ENCODE data around the gene GLP1R. TPM values are rescaled to one million over a fixed set of nuclear protein-coding genes. Genes with fewer than 3 reads are reported as not detected.

Gene GLP1R
- total and polyA plus RNA-seq, 3 experiments from 2014 or later: not detected

- H3K4me3 Mint-ChIP-seq: no peak overlapping the region
- no peaks in the 10 kb centered on the region for H3K4me1 Mint-ChIP-seq
- H3K27me3 ChIP-seq (ENCODE audit: insufficient read depth, low read length, poor library complexity, severe bottlenecking): peaks cover 5% of the 10 kb centered on the region
- H3K4me1 ChIP-seq (ENCODE audit: insufficient read depth, low read length): no peaks in the 10 kb centered on the region
- ChIA-PET POLR2A (no interaction called here), CTCF (no interaction called here)
- no peak overlapping the region for H3K27ac ChIP-seq (ENCODE audit: low read depth, low read length)
- no peak overlapping the region for H3K4me3 ChIP-seq (ENCODE audit: low read length)
- no peaks in the 10 kb centered on the region for H3K9me3 Mint-ChIP-seq
- DNase-seq: no peak
- no peaks in the 10 kb centered on the region for H3K36me3 ChIP-seq (ENCODE audit: insufficient read depth, low read length)
- no peak overlapping the region for H3K27ac Mint-ChIP-seq
- H3K27me3 Mint-ChIP-seq: peaks cover 40 to 67% of the 10 kb centered on the region in 2 donors
- H3K36me3 Mint-ChIP-seq: no peaks in the 10 kb centered on the region
- H3K9me3 ChIP-seq (ENCODE audit: low read length): no peaks in the 10 kb centered on the region
These were observed 12.9 kb upstream of the GLP1R start for GRCh38 chr6:39035681-39036080.

- no peak overlapping the region for H3K4me3 ChIP-seq (ENCODE audit: low read length)
- Mint-ChIP-seq H3K27me3 (peaks cover 35 to 71% of the 10 kb centered on the region in 2 donors), H3K4me3 (no peak overlapping the region), H3K4me1 (no peaks in the 10 kb centered on the region), H3K9me3 (no peaks in the 10 kb centered on the region), H3K27ac (no peak overlapping the region), H3K36me3 (no peaks in the 10 kb centered on the region)
- no peaks in the 10 kb centered on the region for H3K4me1 ChIP-seq (ENCODE audit: insufficient read depth, low read length)
- H3K36me3 ChIP-seq (ENCODE audit: insufficient read depth, low read length): no peaks in the 10 kb centered on the region
- ChIA-PET POLR2A (no interaction called here), CTCF (no interaction called here)
- peaks cover 5% of the 10 kb centered on the region for H3K27me3 ChIP-seq (ENCODE audit: insufficient read depth, low read length, poor library complexity, severe bottlenecking)
- H3K27ac ChIP-seq (ENCODE audit: low read depth, low read length): no peak overlapping the region
- no peaks in the 10 kb centered on the region for H3K9me3 ChIP-seq (ENCODE audit: low read length)
- DNase-seq: no peak
These were observed 11.5 kb upstream of the GLP1R start for GRCh38 chr6:39037082-39037508.

GRCh38 chr6:39037707-39038106 lies 10.9 kb upstream of the GLP1R start:
- H3K4me3 Mint-ChIP-seq: no peak overlapping the region
- Histone ChIP-seq H3K4me1 (ENCODE audit: insufficient read depth, low read length) (no peaks in the 10 kb centered on the region), H3K27me3 (ENCODE audit: insufficient read depth, low read length, poor library complexity, severe bottlenecking) (peaks cover 5% of the 10 kb centered on the region), H3K9me3 (ENCODE audit: low read length) (no peaks in the 10 kb centered on the region), H3K27ac (ENCODE audit: low read depth, low read length) (no peak overlapping the region), H3K36me3 (ENCODE audit: insufficient read depth, low read length) (no peaks in the 10 kb centered on the region), H3K4me3 (ENCODE audit: low read length) (no peak overlapping the region)
- H3K27me3 Mint-ChIP-seq: peaks cover 35 to 71% of the 10 kb centered on the region in 2 donors
- ChIA-PET POLR2A (no interaction called here), CTCF (no interaction called here)
- no peaks in the 10 kb centered on the region for H3K9me3 Mint-ChIP-seq
- H3K36me3 Mint-ChIP-seq: no peaks in the 10 kb centered on the region
- H3K27ac Mint-ChIP-seq: no peak overlapping the region
- no peak for DNase-seq
- H3K4me1 Mint-ChIP-seq: no peaks in the 10 kb centered on the region

GRCh38 chr6:39040080-39040673 lies 8.4 kb upstream of the GLP1R start:
- no peaks in the 10 kb centered on the region for H3K36me3 ChIP-seq (ENCODE audit: insufficient read depth, low read length)
- peaks cover 38 to 58% of the 10 kb centered on the region in 2 donors for H3K27me3 Mint-ChIP-seq
- no peak overlapping the region for H3K4me3 Mint-ChIP-seq

GRCh38 chr6:39041072-39041471 lies 7.5 kb upstream of the GLP1R start:
- CTCF ChIA-PET: no interaction called here

More at GRCh38 chr6:39040080-39040673, 8.4 kb upstream of the GLP1R start:
- Histone ChIP-seq H3K4me3 (ENCODE audit: low read length) (no peak overlapping the region), H3K4me1 (ENCODE audit: insufficient read depth, low read length) (no peaks in the 10 kb centered on the region), H3K9me3 (ENCODE audit: low read length) (no peaks in the 10 kb centered on the region), H3K27ac (ENCODE audit: low read depth, low read length) (no peak overlapping the region), H3K27me3 (ENCODE audit: insufficient read depth, low read length, poor library complexity, severe bottlenecking) (peaks cover 5% of the 10 kb centered on the region)
- POLR2A ChIA-PET: no interaction called here
- H3K4me1 Mint-ChIP-seq: no peaks in the 10 kb centered on the region
- no peak overlapping the region for H3K27ac Mint-ChIP-seq
- no peaks in the 10 kb centered on the region for H3K36me3 Mint-ChIP-seq
- DNase-seq: no peak
- CTCF ChIA-PET: no interaction called here
- no peaks in the 10 kb centered on the region for H3K9me3 Mint-ChIP-seq

GRCh38 chr6:39043776-39044175 lies 4.8 kb upstream of the GLP1R start:
- H3K4me3 ChIP-seq (ENCODE audit: low read length): no peak overlapping the region
- Mint-ChIP-seq H3K9me3 (no peaks in the 10 kb centered on the region), H3K4me1 (peaks cover 0 to 8% (median 0%) of the 10 kb centered on the region in 3 donors), H3K27me3 (peaks cover 27 to 47% of the 10 kb centered on the region in 2 donors), H3K27ac (no peak overlapping the region), H3K4me3 (no peak overlapping the region), H3K36me3 (no peaks in the 10 kb centered on the region)
- H3K4me1 ChIP-seq (ENCODE audit: insufficient read depth, low read length): no peaks in the 10 kb centered on the region
- POLR2A ChIA-PET: no interaction called here
- H3K27me3 ChIP-seq (ENCODE audit: insufficient read depth, low read length, poor library complexity, severe bottlenecking): peaks cover 16% of the 10 kb centered on the region
- no peak overlapping the region for H3K27ac ChIP-seq (ENCODE audit: low read depth, low read length)
- CTCF ChIA-PET: no interaction called here
- no peaks in the 10 kb centered on the region for H3K9me3 ChIP-seq (ENCODE audit: low read length)
- H3K36me3 ChIP-seq (ENCODE audit: insufficient read depth, low read length): no peaks in the 10 kb centered on the region
- no peak for DNase-seq

More at GRCh38 chr6:39041072-39041471, 7.5 kb upstream of the GLP1R start:
- H3K4me1 ChIP-seq (ENCODE audit: insufficient read depth, low read length): no peaks in the 10 kb centered on the region
- H3K27ac Mint-ChIP-seq: peak overlapping the region in 1 of 8 donors; percentile 78
- H3K9me3 ChIP-seq (ENCODE audit: low read length): no peaks in the 10 kb centered on the region
- H3K27ac ChIP-seq (ENCODE audit: low read depth, low read length): no peak overlapping the region
- H3K9me3 Mint-ChIP-seq: no peaks in the 10 kb centered on the region
- H3K4me1 Mint-ChIP-seq: no peaks in the 10 kb centered on the region
- DNase-seq: no peak
- peaks cover 36 to 53% of the 10 kb centered on the region in 2 donors for H3K27me3 Mint-ChIP-seq
- no peak overlapping the region for H3K4me3 ChIP-seq (ENCODE audit: low read length)
- H3K36me3 Mint-ChIP-seq: no peaks in the 10 kb centered on the region
- no peak overlapping the region for H3K4me3 Mint-ChIP-seq
- POLR2A ChIA-PET: no interaction called here
- H3K27me3 ChIP-seq (ENCODE audit: insufficient read depth, low read length, poor library complexity, severe bottlenecking): peaks cover 5% of the 10 kb centered on the region
- H3K36me3 ChIP-seq (ENCODE audit: insufficient read depth, low read length): no peaks in the 10 kb centered on the region

GRCh38 chr6:39044181-39044580 lies 4.4 kb upstream of the GLP1R start:
- Histone ChIP-seq H3K9me3 (ENCODE audit: low read length) (no peaks in the 10 kb centered on the region), H3K4me3 (ENCODE audit: low read length) (no peak overlapping the region), H3K4me1 (ENCODE audit: insufficient read depth, low read length) (no peaks in the 10 kb centered on the region), H3K27me3 (ENCODE audit: insufficient read depth, low read length, poor library complexity, severe bottlenecking) (peaks cover 19% of the 10 kb centered on the region), H3K36me3 (ENCODE audit: insufficient read depth, low read length) (no peaks in the 10 kb centered on the region), H3K27ac (ENCODE audit: low read depth, low read length) (no peak overlapping the region)
- Mint-ChIP-seq H3K4me3 (no peak overlapping the region), H3K27me3 (peaks cover 27 to 45% of the 10 kb centered on the region in 2 donors), H3K27ac (no peak overlapping the region), H3K9me3 (no peaks in the 10 kb centered on the region), H3K4me1 (peaks cover 0 to 10% (median 0%) of the 10 kb centered on the region in 3 donors), H3K36me3 (no peaks in the 10 kb centered on the region)
- no peak for DNase-seq
- POLR2A ChIA-PET: no interaction called here
- CTCF ChIA-PET: no interaction called here

GRCh38 chr6:39047434-39048327 lies 900 bp upstream of the GLP1R start:
- Histone ChIP-seq H3K9me3 (ENCODE audit: low read length) (no peaks in the 10 kb centered on the region), H3K36me3 (ENCODE audit: insufficient read depth, low read length) (no peaks in the 10 kb centered on the region), H3K27me3 (ENCODE audit: insufficient read depth, low read length, poor library complexity, severe bottlenecking) (peaks cover 22% of the 10 kb centered on the region), H3K4me3 (ENCODE audit: low read length) (no peak overlapping the region), H3K4me1 (ENCODE audit: insufficient read depth, low read length) (peaks cover 8% of the 10 kb centered on the region), H3K27ac (ENCODE audit: low read depth, low read length) (no peak overlapping the region)
- Mint-ChIP-seq H3K36me3 (no peaks in the 10 kb centered on the region), H3K27ac (peak overlapping the region in 1 of 8 donors; percentile 78), H3K4me1 (peaks cover 6 to 31% (median 7%) of the 10 kb centered on the region in 3 donors), H3K27me3 (peaks cover 32 to 44% of the 10 kb centered on the region in 2 donors), H3K4me3 (peak overlapping the region in 3 of 7 donors; percentile 65 to 76 (median 72)), H3K9me3 (no peaks in the 10 kb centered on the region)
- ChIA-PET CTCF (no interaction called here), POLR2A (no interaction called here)
- DNase-seq: no peak

All from CD8-positive, alpha-beta memory T cell (primary cell).